Measurements from ENCODE around the gene SNX20.

- no peak for TF ChIP-seq POLR2A (IDR thresholded peaks at IDR 0.05)
- TF ChIP-seq, protein P1, sequence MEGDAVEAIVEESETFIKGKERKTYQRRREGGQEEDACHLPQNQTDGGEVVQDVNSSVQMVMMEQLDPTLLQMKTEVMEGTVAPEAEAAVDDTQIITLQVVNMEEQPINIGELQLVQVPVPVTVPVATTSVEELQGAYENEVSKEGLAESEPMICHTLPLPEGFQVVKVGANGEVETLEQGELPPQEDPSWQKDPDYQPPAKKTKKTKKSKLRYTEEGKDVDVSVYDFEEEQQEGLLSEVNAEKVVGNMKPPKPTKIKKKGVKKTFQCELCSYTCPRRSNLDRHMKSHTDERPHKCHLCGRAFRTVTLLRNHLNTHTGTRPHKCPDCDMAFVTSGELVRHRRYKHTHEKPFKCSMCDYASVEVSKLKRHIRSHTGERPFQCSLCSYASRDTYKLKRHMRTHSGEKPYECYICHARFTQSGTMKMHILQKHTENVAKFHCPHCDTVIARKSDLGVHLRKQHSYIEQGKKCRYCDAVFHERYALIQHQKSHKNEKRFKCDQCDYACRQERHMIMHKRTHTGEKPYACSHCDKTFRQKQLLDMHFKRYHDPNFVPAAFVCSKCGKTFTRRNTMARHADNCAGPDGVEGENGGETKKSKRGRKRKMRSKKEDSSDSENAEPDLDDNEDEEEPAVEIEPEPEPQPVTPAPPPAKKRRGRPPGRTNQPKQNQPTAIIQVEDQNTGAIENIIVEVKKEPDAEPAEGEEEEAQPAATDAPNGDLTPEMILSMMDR (IDR thresholded peaks at IDR 0.05) = no peak
These were observed 6.3 kb downstream of the SNX20 start for GRCh38 chr16:50674831-50675230.

All from prostate gland (tissue), 2 donors.